Regular cardiac myocyte (primary cell): ENCODE measurements around the gene C16orf89. TPM values are rescaled to one million over a fixed set of nuclear protein-coding genes. Genes with fewer than 3 reads are reported as not detected.

Experiments
- total RNA-seq: library from RNA; depleted of rRNA; stranded (reverse); fragments of >200 nt; gene quantifications from 2 replicates; pipeline ENCODE4 v1.2.3, GENCODE V29; 2014

The C16orf89 gene
- 1.1 TPM in 1 of 2 replicates, not detected in the other for total RNA-seq

GRCh38 chr16:5065813-5066212 is at the start of gene C16orf89:
C16orf89 (minus strand) TSS chr16:5065956; CDS start chr16:5065908, 48 bp downstream.

GRCh38 chr16:5097470-5098220 is 31.9 kb upstream of the C16orf89 start, which contains the start of gene EEF2KMT:
EEF2KMT (minus strand) TSS chr16:5097795; CDS start chr16:5097739, 56 bp downstream.

GRCh38 chr16:5071681-5072333 is 6.1 kb upstream of the C16orf89 start, which contains the start of gene ALG1:
ALG1 (plus strand) TSS chr16:5071843; CDS start chr16:5071850, 7 bp downstream.

GRCh38 chr16:5033256-5034166 is 32.2 kb downstream of the C16orf89 start, which contains the start of gene NAGPA:
NAGPA (minus strand) TSS chr16:5033935; CDS start chr16:5033914, 21 bp downstream.

Other genes starting within 250 kb of the C16orf89 start
- 43.4 and 62.9 TPM in 2 replicates for gene GLYR1, start 218.7 kb downstream of the C16orf89 start, total RNA-seq
- gene UBN1, start 218.5 kb downstream of the C16orf89 start, total RNA-seq: 20.9 and 21.7 TPM in 2 replicates
- gene PPL, start 128.8 kb downstream of the C16orf89 start, total RNA-seq: 1.5 and 11.6 TPM in 2 replicates
- 0.28 TPM in 1 of 2 replicates, not detected in the other for gene SEC14L5, start 107.6 kb downstream of the C16orf89 start, total RNA-seq
- gene NAGPA, start 32.0 kb downstream of the C16orf89 start, total RNA-seq: 9.4 and 16.1 TPM in 2 replicates
- 34.4 and 52.1 TPM in 2 replicates for gene ALG1, start 5.9 kb upstream of the C16orf89 start, total RNA-seq
- gene EEF2KMT, start 31.8 kb upstream of the C16orf89 start, total RNA-seq: 6.5 and 20.1 TPM in 2 replicates